Measurements from ENCODE around the gene OR51T1.

OR51T1 gene

GRCh38 chr11:4926608-4927007 is 44.9 kb downstream of the OR51T1 start:
- no peak for DNase-seq (ENCODE audit: low spot score)
